Choroid plexus epithelial cell (primary cell): ENCODE data around the gene TRMT1.

Experiments used
- DNase-seq: peaks from one replicate; pipeline ENCODE4 v3.0.0-alpha.2; 2010; ENCODE audit warnings: low read depth
- H3K4me3 ChIP-seq: 2 replicates; pipeline ENCODE4 v1.5.1; 2011; ENCODE audit warnings: low read depth, mild to moderate bottlenecking, control low read depth, low read length, moderate library complexity
- TF ChIP-seq, protein P1 (sequence below): conservative IDR thresholded peaks from 2 replicates; pipeline ENCODE4 v1.5.1; 2011; ENCODE audit warnings: low read depth, mild to moderate bottlenecking, control low read depth, inconsistent platforms, low read length, moderate library complexity

TRMT1 gene

DNA sequence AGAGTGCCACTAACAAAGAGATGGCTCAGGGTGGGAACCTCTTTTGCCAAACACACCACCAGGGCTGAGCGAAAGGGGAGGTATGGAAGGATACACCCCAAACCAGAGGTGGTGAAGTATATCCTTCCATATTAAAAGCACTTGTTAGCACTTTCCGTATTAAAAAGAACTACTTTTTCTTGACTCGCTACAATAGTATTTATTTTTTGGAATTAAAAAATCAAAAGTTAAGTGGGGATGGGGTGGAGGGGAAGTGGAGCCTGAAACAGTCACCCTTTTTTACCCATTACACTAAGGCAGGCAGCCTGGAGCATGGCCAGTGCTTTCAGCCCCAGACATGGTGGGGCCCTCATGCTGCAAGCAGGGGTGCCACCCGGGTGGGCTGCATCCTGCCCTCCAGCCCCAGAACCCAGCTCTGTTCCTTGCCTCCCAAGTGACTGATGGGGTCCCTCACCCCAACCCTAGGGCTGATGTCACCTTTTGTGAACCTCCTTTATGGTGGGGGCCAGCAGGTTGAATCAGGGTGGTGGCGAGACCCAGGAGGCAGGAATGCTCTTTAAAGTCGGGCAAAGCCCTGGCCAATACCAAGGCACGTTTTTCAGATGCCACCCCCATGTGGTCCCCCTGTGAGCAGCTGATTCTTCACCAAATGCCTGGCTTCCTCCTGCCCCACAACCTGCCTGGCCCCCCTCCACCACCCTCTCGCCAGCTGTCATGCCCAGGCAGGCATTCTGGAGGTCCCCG is 44.9 kb downstream of the TRMT1 start:
- DNase-seq: no peak
- TF ChIP-seq, protein P1, sequence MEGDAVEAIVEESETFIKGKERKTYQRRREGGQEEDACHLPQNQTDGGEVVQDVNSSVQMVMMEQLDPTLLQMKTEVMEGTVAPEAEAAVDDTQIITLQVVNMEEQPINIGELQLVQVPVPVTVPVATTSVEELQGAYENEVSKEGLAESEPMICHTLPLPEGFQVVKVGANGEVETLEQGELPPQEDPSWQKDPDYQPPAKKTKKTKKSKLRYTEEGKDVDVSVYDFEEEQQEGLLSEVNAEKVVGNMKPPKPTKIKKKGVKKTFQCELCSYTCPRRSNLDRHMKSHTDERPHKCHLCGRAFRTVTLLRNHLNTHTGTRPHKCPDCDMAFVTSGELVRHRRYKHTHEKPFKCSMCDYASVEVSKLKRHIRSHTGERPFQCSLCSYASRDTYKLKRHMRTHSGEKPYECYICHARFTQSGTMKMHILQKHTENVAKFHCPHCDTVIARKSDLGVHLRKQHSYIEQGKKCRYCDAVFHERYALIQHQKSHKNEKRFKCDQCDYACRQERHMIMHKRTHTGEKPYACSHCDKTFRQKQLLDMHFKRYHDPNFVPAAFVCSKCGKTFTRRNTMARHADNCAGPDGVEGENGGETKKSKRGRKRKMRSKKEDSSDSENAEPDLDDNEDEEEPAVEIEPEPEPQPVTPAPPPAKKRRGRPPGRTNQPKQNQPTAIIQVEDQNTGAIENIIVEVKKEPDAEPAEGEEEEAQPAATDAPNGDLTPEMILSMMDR: no peak
- H3K4me3 ChIP-seq: no peak overlapping the region

DNA sequence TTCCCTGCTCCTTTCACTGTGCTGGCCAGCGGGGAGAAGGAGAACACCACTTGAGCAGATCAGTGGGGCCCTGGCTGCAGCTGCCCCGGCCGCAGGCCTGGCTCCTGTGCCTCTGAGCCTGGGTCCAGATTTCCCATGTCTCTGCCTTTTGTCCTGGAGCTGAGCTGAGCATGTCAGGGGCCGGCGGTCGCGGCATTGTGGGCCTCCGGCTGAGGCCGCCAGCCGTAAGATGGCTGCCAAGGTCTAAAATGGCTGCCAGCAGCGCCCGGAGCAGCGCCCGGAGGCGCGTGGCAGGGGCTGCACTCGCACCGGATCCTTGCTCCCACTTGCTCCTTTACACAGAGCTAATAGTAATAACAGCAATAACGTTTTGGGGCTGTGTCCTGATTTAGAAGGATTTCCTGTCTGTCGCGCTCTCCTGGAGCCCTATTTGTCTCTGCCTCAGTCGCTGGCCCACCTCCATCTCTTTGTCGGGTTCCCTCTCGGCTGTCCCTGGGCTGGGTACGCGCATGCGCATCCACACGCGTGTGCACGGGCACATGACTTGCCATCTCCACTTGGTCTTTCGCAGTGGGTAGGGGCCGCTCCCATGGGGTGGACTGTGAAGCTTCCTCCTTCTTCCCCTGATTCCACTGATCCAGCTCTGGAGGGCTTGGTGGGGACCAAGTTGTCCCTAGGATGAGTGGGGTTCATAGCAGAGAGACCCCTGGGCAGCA is 46.0 kb downstream of the TRMT1 start:
- TF ChIP-seq, protein P1: no peak
- no peak for DNase-seq
- H3K4me3 ChIP-seq: no peak overlapping the region

DNA sequence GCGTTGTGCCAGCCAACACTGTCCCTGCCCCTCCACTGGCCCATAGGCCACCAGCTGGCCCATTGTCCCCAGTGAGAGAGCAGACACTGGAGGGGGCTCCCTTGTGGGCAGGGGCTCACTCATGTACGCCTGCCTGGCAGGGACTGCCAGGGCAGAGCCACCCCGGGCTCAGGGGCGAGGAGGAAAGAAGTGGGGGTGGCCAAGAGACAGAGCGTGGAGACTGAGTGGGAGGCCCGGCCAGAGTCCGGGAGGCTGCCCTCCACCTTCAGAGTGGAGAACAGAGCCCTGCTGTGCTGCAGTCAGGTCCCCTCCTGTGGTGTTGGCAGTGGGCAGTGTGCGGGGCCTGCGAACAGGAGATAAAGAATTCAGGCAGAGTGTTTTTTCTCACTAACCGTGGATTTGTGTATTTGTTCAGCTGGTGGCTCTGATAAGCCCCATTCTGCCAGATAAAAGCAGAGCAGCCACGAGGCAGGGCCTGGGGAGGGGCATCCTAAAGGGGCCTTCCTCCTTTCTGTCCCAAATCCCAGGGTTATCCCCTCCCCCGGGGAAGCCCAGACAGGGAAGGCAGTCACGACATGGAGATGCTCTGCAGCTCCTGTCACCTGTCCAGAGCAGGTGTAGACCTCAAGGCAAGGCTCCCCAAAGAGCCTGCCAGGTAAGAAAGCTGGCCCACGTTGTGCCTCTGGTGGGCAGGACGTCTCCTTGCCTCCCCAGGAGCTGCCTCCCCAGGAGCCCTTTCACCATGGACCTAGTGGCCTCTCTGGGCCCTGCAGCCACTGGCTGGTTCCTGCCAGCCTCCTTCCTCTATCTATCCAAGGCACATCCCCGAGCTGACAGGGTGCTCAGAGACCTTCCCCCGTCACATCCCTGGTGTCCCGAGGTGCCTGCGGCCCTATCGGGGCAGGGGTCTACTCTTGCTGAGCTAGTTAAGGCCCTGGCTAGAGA is 46.9 kb downstream of the TRMT1 start:
- no peak overlapping the region for H3K4me3 ChIP-seq
- no peak for DNase-seq
- TF ChIP-seq, protein P1: peak; percentile 16

DNA sequence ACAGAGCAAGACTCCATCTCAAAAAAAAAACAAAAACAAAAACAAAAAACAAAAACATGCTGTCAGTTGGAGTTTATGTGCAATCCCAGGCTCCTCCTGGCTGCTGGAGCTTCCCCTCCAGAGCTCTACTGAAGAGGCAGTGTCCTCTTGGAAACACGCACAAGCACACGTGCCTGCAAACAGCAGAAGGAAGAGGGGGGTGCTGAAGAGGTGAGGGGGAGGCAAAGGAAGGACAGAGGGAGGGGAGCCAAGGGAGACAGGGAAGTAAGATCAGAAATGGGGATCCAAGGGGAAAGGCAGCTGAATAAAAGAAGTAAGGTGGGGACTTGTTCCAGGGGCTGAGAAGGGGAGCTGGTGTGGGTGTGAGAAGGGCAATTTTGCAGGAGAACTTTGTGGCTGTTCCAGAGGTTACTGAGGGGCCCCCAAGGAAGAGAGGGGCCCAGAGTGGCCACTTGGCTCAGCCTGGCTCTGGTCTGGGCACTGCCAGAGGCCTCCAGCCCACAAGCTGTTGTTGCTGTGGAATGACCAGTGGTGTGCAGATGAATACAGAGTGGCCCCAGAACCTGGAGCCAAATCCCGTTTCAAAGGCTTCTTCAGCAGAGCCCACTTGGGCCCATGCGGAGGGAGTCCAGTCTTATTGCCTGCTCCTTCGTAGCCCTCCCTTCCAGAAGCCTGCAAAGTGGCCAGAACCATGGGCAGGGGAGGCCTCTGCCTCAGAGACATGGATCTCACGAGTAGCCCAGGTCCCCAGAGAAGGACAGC is 48.3 kb downstream of the TRMT1 start:
- TF ChIP-seq, protein P1: no peak
- no peak overlapping the region for H3K4me3 ChIP-seq
- no peak for DNase-seq

DNA sequence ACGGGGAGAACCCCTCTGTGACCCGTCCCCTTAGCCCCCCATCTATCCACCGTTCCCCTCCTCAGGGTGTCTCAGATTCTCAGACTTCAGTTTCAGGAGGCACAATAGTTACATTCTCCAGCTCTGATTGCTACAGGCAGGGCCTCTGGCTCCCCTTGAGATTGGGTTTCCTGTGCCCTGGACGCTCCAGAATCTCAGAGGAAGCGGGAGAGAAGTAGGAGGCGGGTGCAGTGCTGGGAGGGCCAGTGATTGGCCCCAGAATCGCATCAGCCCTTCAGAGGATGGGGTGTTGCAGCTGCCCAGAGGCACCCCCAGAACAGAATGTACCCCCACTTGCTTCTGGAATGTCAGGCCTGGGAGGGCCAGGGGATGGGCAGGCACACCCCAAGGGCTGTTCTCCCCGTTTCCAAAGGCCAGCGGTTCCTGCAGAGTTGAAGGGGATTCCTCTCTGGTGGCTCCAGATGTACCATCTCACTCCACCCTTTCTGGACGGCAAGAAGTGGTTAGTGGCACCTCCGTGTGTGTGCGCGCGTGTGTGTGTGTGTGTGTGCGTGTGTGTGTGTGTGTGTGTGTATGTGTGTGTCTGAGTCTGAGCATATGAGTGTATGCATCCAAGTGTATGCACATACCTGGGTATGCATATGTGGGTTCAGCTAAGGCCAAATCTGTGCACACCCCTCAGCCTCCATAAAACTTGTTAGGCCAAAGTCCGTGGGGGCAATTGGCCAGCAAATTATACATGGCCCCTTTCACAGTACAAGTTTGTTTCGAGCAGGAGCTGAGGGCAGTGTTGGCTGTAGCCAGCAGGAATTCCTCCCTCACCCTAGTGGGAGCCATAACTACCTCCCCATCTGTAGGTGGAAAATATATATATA is 49.4 kb downstream of the TRMT1 start:
- no peak overlapping the region for H3K4me3 ChIP-seq
- TF ChIP-seq, protein P1: no peak
- DNase-seq: no peak
